ENCODE results near the gene KDELR1.
"Not testable (repeated sequence)": the region's sequence is repeated elsewhere in the genome, so short reads cannot be mapped to it uniquely, and the experiment has no call there.

The KDELR1 gene

GRCh38 chr19:48372904-48373303, 18.4 kb downstream of the KDELR1 start:
- no peak; the same call in 2 of the 3 replicates for ATAC-seq
- no peak for TF ChIP-seq ZFP3 (CRISPR knock-in tag; IDR thresholded peaks at IDR 0.05)
- no peak for TF ChIP-seq TSHZ2 (CRISPR knock-in tag; IDR thresholded peaks at IDR 0.05)
- no peak for TF ChIP-seq BACH2 (CRISPR knock-in tag; IDR thresholded peaks at IDR 0.05; ENCODE audit: borderline replicate concordance)
- no peak for TF ChIP-seq CSRNP3 (CRISPR knock-in tag; IDR thresholded peaks at IDR 0.05)
- TF ChIP-seq ZNF565 (CRISPR knock-in tag; conservative IDR thresholded peaks at IDR 0.05; ENCODE audit: low read depth): no peak
- no peak for TF ChIP-seq ZNF8 (CRISPR knock-in tag; IDR thresholded peaks at IDR 0.05)

- not testable (repeated sequence) for ATAC-seq
Observed at GRCh38 chr19:48371771-48372170, 19.6 kb downstream of the KDELR1 start.

DNA sequence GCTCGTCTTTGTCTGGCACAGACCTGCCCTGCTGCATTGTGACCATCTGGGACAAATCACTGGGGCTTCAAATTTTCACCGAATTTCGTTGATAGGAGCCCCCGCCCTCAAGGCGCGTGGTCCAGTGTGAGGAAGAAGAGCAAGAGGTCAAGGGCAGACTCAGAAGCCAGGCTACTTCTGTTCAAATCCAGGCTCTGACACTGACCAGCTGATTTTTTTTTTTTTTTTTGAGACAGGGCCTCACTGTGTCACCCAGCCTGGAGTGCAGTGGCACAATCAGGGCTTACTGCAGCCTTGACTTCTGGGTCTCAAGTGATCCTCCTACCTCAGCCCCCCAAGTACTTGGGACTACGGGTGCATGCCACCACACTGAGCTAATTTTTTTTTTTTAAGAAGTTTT, 20.0 kb downstream of the KDELR1 start:
- TF ChIP-seq ARNTL (CRISPR knock-in tag; IDR thresholded peaks at IDR 0.05; ENCODE audit: borderline replicate concordance, low read depth): no peak
- ATAC-seq: no peak

- no peak for ATAC-seq
- TF ChIP-seq SNAI2 (CRISPR knock-in tag; IDR thresholded peaks at IDR 0.05) (no peak), ZFP30 (CRISPR knock-in tag; IDR thresholded peaks at IDR 0.05) (no peak), ISL1 (CRISPR knock-in tag; IDR thresholded peaks at IDR 0.05) (no peak), ZNF565 (CRISPR knock-in tag; conservative IDR thresholded peaks at IDR 0.05; ENCODE audit: low read depth) (no peak), OSR1 (CRISPR knock-in tag; IDR thresholded peaks at IDR 0.05) (no peak), ESRRG (CRISPR knock-in tag; IDR thresholded peaks at IDR 0.05) (no peak)
- TF ChIP-seq, protein P1, sequence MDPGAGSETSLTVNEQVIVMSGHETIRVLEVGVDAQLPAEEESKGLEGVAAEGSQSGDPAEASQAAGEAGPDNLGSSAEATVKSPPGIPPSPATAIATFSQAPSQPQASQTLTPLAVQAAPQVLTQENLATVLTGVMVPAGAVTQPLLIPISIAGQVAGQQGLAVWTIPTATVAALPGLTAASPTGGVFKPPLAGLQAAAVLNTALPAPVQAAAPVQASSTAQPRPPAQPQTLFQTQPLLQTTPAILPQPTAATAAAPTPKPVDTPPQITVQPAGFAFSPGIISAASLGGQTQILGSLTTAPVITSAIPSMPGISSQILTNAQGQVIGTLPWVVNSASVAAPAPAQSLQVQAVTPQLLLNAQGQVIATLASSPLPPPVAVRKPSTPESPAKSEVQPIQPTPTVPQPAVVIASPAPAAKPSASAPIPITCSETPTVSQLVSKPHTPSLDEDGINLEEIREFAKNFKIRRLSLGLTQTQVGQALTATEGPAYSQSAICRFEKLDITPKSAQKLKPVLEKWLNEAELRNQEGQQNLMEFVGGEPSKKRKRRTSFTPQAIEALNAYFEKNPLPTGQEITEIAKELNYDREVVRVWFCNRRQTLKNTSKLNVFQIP (CRISPR knock-in tag; IDR thresholded peaks at IDR 0.05; ENCODE audit: borderline replicate concordance, low read depth): no peak
- TF ChIP-seq, protein P2, sequence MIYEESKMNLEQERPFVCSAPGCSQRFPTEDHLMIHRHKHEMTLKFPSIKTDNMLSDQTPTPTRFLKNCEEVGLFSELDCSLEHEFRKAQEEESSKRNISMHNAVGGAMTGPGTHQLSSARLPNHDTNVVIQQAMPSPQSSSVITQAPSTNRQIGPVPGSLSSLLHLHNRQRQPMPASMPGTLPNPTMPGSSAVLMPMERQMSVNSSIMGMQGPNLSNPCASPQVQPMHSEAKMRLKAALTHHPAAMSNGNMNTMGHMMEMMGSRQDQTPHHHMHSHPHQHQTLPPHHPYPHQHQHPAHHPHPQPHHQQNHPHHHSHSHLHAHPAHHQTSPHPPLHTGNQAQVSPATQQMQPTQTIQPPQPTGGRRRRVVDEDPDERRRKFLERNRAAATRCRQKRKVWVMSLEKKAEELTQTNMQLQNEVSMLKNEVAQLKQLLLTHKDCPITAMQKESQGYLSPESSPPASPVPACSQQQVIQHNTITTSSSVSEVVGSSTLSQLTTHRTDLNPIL (CRISPR knock-in tag; IDR thresholded peaks at IDR 0.05; ENCODE audit: low read depth): no peak
Observed at GRCh38 chr19:48370955-48371354, 20.4 kb downstream of the KDELR1 start.

DNA sequence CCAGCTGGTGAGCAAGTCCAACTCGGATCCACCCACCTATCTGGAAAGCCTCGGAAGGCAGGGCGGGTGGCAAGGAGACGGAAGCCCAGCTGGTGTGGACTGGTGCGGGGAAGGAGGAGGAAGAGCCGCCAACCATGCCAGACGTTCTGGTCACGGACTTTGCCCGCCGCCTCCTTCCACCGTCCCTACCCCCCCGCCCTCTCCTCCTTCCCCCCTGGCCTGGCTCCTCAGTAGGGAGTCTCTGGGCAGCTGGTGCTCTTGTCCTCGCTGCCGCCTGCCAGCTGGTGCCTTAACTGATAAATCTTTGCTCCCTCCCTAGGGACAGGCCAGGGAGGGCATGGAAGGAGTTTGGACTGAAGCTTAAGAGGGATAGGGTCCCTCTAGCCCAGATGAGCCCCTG, 22.4 kb downstream of the KDELR1 start:
- no peak for ATAC-seq
- TF ChIP-seq SNAI2 (CRISPR knock-in tag; IDR thresholded peaks at IDR 0.05) (no peak), BACH2 (CRISPR knock-in tag; IDR thresholded peaks at IDR 0.05; ENCODE audit: borderline replicate concordance) (no peak), PATZ1 (CRISPR knock-in tag; IDR thresholded peaks at IDR 0.05; ENCODE audit: borderline replicate concordance) (no peak), ZNF565 (CRISPR knock-in tag; conservative IDR thresholded peaks at IDR 0.05; ENCODE audit: low read depth) (no peak), ESRRG (CRISPR knock-in tag; IDR thresholded peaks at IDR 0.05) (no peak), ZC3H10 (CRISPR knock-in tag; IDR thresholded peaks at IDR 0.05) (no peak), CSDC2 (CRISPR knock-in tag; IDR thresholded peaks at IDR 0.05) (no peak), CSRNP3 (CRISPR knock-in tag; IDR thresholded peaks at IDR 0.05) (no peak), TCF4 (CRISPR knock-in tag; IDR thresholded peaks at IDR 0.05; ENCODE audit: borderline replicate concordance) (no peak), ZFP30 (CRISPR knock-in tag; IDR thresholded peaks at IDR 0.05) (no peak), ZNF70 (CRISPR knock-in tag; IDR thresholded peaks at IDR 0.05) (no peak), TSHZ2 (CRISPR knock-in tag; IDR thresholded peaks at IDR 0.05) (no peak)
